MCF 10A (cell line): ENCODE measurements around the gene SIGLEC9. TPM values are rescaled to one million over a fixed set of nuclear protein-coding genes. Genes with fewer than 3 reads are reported as not detected.

Experiments used
- BruUV-seq: library from RNA; stranded (reverse); fragments of 400-500 nt; replicated peaks from 2 replicates; lab custom pipeline; 2021; lab: Mats Ljungman, UMichigan
- CTCF ChIA-PET: fragments of 300-600 bp; sonication (Branson Sonifier 250); formaldehyde crosslinking; extraction: SDS; loops from one replicate; lab custom pipeline; 2021; ENCODE audit warnings: antibody characterized with exemption, inconsistent platforms; lab: Yijun Ruan, JAX
- POLR2A ChIA-PET: fragments of 300-600, 350-650 bp; sonication (Branson Sonifier 250); formaldehyde crosslinking; extraction: SDS; loops from one replicate; lab custom pipeline; 2020; ENCODE audit warnings: antibody characterized with exemption, inconsistent platforms; lab: Yijun Ruan, JAX
- DNase-seq: peaks from one replicate; pipeline ENCODE4 v3.0.0-alpha.2; 2018; ENCODE audit not compliant: unreplicated experiment
- H3K27ac Mint-ChIP-seq: one replicate; pipeline ENCODE4 v1.8.0; 2022; ENCODE audit warnings: mild to moderate bottlenecking, low read depth, mixed read lengths; ENCODE audit not compliant: unreplicated experiment
- H3K27me3 Mint-ChIP-seq: one replicate; pipeline ENCODE4 v1.8.0; 2022; ENCODE audit warnings: mixed read lengths; ENCODE audit not compliant: insufficient read depth, unreplicated experiment
- H3K36me3 Mint-ChIP-seq: one replicate; pipeline ENCODE4 v1.8.0; 2022; ENCODE audit warnings: mild to moderate bottlenecking, moderate library complexity, mixed read lengths; ENCODE audit not compliant: insufficient read depth, unreplicated experiment
- H3K4me1 Mint-ChIP-seq: one replicate; pipeline ENCODE4 v1.8.0; 2022; ENCODE audit warnings: mixed read lengths; ENCODE audit not compliant: insufficient read depth, unreplicated experiment
- H3K4me3 Mint-ChIP-seq: one replicate; pipeline ENCODE4 v1.8.0; 2022; ENCODE audit warnings: mild to moderate bottlenecking, moderate library complexity, mixed read lengths; ENCODE audit not compliant: unreplicated experiment
- H3K9me3 Mint-ChIP-seq: one replicate; pipeline ENCODE4 v1.8.0; 2022; ENCODE audit warnings: mixed read lengths; ENCODE audit not compliant: unreplicated experiment
- intact Hi-C: fragments of 100-400 bp; cut with micrococcal nuclease; formaldehyde crosslinking; loops from 2 replicates; pipeline ENCODE4 v1.14.1; 2022
- total RNA-seq: library from RNA; stranded (reverse); gene quantifications from 2 replicates; pipeline ENCODE4 v1.2.3, GENCODE V29; 2022
- TF ChIP-seq, protein P1 (sequence below): fragments of 200-600 bp; IDR thresholded peaks from one replicate; pipeline ENCODE4 v1.8.0; 2022; ENCODE audit warnings: antibody characterized with exemption, mild to moderate bottlenecking; ENCODE audit not compliant: unreplicated experiment

The SIGLEC9 gene
- total RNA-seq, 1 experiment from 2014 or later, result not detected

DNA sequence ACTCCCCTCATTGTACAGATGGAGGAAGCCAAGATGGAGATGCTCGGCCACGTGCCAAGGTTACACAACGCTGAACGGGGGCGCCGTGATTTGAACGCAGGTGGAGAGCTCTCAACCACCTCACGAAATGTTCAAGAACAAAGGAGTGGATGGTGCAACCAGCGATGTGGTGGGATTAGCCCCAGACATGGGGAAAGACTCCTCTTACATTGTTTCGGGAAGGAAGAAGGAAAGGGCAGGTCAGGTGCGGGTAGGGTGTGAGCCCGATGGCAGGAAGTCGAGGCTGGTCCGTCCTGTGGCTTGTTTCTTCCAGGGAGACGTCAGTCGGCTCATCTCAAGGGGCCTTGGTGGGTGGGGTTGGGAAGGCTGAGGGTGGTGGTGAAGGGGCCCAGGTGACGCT, 34.9 kb upstream of the SIGLEC9 start:
- no peak for DNase-seq
- intact Hi-C loops, result loop anchor here (10.0 kb wide), 1 partner anchor 285 kb away; no protein-coding TSS in a partner anchor
- no peak overlapping the region for H3K27ac Mint-ChIP-seq

DNA sequence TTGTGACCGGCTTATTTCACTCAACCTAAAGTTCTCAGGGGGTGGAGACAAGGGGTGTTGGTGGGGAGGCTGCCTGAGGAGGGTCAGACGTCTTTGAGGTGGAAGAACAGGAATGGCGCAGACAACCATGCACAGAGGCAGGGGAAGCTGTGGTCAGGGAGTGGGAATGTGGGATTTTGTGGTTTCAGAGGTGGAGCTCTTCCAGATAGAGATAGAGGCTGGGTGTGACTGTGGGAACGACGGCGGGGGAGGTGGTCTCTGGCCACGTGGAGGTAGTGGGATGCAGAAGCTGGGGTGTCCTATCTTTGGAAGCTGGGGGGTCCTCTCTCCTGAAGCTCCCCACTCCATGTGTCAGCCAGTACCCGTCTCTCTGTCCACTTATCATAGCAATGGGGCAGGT, 34.2 kb upstream of the SIGLEC9 start:
- Mint-ChIP-seq H3K9me3 (no peaks in the 10 kb centered on the region), H3K36me3 (peaks cover 6% of the 10 kb centered on the region), H3K4me1 (peaks cover 10% of the 10 kb centered on the region), H3K27me3 (no peaks in the 10 kb centered on the region), H3K27ac (no peak overlapping the region), H3K4me3 (no peak overlapping the region)
- ChIA-PET CTCF (interaction anchor here (0.6 to 0.9 kb wide), 5 partner anchors 9 to 176 kb away, joined by 3 to 5 read pairs (median 4); no protein-coding TSS in a partner anchor), POLR2A (no interaction called here)
- BruUV-seq, result no TSS peak
- TF ChIP-seq, protein P1, sequence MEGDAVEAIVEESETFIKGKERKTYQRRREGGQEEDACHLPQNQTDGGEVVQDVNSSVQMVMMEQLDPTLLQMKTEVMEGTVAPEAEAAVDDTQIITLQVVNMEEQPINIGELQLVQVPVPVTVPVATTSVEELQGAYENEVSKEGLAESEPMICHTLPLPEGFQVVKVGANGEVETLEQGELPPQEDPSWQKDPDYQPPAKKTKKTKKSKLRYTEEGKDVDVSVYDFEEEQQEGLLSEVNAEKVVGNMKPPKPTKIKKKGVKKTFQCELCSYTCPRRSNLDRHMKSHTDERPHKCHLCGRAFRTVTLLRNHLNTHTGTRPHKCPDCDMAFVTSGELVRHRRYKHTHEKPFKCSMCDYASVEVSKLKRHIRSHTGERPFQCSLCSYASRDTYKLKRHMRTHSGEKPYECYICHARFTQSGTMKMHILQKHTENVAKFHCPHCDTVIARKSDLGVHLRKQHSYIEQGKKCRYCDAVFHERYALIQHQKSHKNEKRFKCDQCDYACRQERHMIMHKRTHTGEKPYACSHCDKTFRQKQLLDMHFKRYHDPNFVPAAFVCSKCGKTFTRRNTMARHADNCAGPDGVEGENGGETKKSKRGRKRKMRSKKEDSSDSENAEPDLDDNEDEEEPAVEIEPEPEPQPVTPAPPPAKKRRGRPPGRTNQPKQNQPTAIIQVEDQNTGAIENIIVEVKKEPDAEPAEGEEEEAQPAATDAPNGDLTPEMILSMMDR, result no peak
- DNase-seq, result no peak
- intact Hi-C loops, result loop anchor here (10.0 kb wide), 1 partner anchor 286 kb away; no protein-coding TSS in a partner anchor

More for the DNA sequence above, 34.9 kb upstream of the SIGLEC9 start:
- ChIA-PET POLR2A (no interaction called here), CTCF (interaction anchor here (0.6 to 0.8 kb wide), 4 partner anchors 69 to 175 kb away, joined by 3 to 5 read pairs (median 3); no protein-coding TSS in a partner anchor)
- H3K4me3 Mint-ChIP-seq, result no peak overlapping the region
- H3K4me1 Mint-ChIP-seq, result peaks cover 10% of the 10 kb centered on the region
- BruUV-seq, result no TSS peak
- H3K9me3 Mint-ChIP-seq, result no peaks in the 10 kb centered on the region
- no peaks in the 10 kb centered on the region for H3K27me3 Mint-ChIP-seq
- H3K36me3 Mint-ChIP-seq, result peaks cover 6% of the 10 kb centered on the region
- TF ChIP-seq, protein P1, result no peak

DNA sequence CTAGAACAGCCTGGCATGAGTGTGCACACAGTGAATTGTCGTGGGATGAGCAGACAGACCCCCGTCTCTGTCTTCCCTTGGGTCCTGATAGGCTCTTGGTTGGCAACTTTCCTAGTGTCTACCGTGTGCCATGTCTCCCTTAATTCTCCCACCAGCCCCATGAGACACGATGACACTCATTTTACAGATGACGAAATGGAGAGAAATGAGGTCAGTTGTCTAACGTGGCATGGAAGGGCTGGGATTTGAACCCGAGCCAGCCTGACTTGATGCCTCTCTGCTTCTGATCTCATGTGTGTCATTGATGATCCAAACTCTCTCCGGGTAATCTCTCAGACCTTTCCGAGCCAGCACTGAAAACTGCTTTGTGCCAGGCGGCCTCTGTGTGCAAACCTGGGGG, 33.6 kb upstream of the SIGLEC9 start:
- intact Hi-C loops, result loop anchor here (10.0 kb wide), 1 partner anchor 286 kb away; no protein-coding TSS in a partner anchor
- no peak for DNase-seq
- peaks cover 6% of the 10 kb centered on the region for H3K36me3 Mint-ChIP-seq
- H3K9me3 Mint-ChIP-seq, result no peaks in the 10 kb centered on the region
- H3K4me3 Mint-ChIP-seq, result no peak overlapping the region
- ChIA-PET POLR2A (no interaction called here), CTCF (interaction anchor here (0.6 kb wide), 1 partner anchor 67 kb away, joined by 4 read pairs; no protein-coding TSS in a partner anchor)
- H3K27me3 Mint-ChIP-seq, result no peaks in the 10 kb centered on the region
- no peak overlapping the region for H3K27ac Mint-ChIP-seq
- no TSS peak for BruUV-seq
- TF ChIP-seq, protein P1, result no peak
- peaks cover 10% of the 10 kb centered on the region for H3K4me1 Mint-ChIP-seq

DNA sequence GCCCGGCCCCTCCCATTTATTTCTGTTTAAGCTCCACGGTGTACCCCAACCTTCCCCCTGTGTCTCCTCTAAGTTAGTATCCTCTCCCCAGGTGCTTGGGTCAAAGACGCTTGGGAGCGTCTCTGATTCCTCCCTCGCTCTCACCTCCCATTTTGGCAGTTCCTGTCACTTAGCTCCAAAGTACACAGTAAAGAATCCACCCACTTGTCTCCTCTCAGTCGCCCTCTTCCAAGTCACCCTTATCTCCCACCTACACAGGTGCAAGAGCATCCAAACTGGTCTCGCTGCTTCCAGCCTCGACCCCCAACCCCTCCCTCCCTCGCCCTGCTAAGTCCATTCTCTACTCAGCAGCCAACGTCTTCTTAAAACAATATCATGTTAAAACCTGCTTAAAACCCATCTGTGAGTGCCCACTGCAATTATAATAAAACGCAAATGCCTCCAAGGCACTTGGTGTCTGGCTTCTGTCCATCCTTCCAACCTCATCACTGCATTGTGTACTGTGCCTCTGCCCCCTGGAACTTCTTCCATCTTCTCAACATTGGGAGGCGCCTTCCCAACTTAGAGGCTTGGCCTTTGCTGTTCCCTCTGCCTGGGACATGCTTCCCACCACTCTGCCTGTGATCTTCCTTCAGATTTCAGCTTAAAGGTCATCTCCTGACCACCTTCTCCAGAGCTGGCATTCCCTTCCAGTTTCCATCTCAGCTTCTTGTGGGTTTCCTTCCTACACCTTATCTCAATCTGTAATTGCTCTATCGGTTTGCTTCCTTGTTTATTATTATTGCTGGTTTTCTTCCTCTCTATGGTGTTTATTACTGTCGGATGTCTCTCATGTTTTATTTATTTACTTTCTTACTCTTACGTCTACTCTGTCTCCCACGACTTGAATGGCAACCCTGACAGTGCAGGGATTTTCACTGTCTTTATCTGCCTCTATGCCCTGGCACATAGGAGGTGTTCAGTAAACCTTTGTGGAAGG, 32.5 kb upstream of the SIGLEC9 start:
- TF ChIP-seq, protein P1, result no peak
- CTCF ChIA-PET, result interaction anchor here (0.6 to 0.9 kb wide), 2 partner anchors 70 to 71 kb away, joined by 3 read pairs; no protein-coding TSS in a partner anchor
- BruUV-seq, result no TSS peak
- no peak overlapping the region for H3K27ac Mint-ChIP-seq
- POLR2A ChIA-PET, result interaction anchor here (0.6 kb wide), 1 partner anchor 95 kb away, joined by 4 read pairs; no protein-coding TSS in a partner anchor
- H3K4me3 Mint-ChIP-seq, result no peak overlapping the region
- H3K36me3 Mint-ChIP-seq, result peaks cover 11% of the 10 kb centered on the region
- H3K9me3 Mint-ChIP-seq, result no peaks in the 10 kb centered on the region
- H3K27me3 Mint-ChIP-seq, result no peaks in the 10 kb centered on the region
- H3K4me1 Mint-ChIP-seq, result peaks cover 17% of the 10 kb centered on the region
- intact Hi-C loops, result loop anchor here (10.0 kb wide), 1 partner anchor 287 kb away; no protein-coding TSS in a partner anchor
- DNase-seq, result no peak
